Measurements from ENCODE around the gene ABCA4. TPM values are rescaled to one million over a fixed set of nuclear protein-coding genes. Genes with fewer than 3 reads are reported as not detected.

Gene ABCA4
- total and polyA plus RNA-seq, 2 of the 8 experiments (the other 6 are each of a cell fraction or from before 2014, with no cell fraction given): 0.06 TPM; not detected in 1

DNA sequence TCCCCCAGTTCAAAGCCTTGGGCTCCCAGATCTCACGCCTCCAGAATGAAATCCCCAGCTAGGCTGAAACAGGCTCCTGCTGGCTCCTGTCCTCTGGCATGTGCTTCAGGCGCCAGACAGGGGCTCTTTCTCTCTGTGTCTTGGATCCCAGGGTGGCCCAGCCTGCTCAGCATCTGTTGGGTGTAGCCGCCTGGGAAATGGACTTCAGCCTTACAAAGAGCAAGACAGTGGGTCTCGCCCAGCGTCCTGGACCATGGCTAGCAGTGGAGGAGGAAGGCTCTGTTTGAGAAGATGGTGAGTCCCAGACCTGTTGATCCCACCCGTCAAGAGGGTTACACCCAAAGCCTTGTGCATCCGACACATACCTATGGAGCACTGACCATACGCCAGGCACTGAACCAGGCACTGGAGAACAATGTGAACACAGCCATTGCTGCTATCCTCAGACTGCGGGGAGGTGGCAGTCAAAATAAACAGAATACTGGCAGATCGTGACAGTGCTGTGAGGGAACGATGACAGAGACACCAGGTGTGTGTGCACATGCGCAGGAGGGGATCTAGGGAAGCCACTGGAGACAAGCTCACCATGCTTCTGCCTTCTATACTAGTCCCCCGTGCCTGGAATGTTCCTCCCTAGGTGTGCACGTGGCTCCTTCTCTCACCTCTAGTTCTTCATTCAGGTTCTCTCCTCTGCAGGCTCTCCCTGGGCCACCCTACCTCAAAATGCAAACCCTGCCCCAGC, 118.7 kb downstream of the ABCA4 start (continued):
- no peak for TF ChIP-seq CBX5 (IDR thresholded peaks at IDR 0.05; ENCODE audit: low read depth, low read length)
